Ovary (tissue), 9 donors: ENCODE results near the gene FADS2. TPM values are rescaled to one million over a fixed set of nuclear protein-coding genes. Genes with fewer than 3 reads are reported as not detected.
A peak's percentile ranks its signal among the peaks of the same experiment; 100 is the strongest.

Experiments used
- DNase-seq, 5 donors: peaks; one replicate each; pipeline ENCODE4 v3.0.0-alpha.2; 2019 to 2020
- H3K27ac ChIP-seq, 2 donors: fragments of 200-600 bp; one replicate each; pipeline versions ENCODE4 v1.5.1 to v1.8.0; 2019 to 2022
- H3K27me3 ChIP-seq: fragments of 200-600 bp; one replicate; pipeline ENCODE4 v1.8.0; 2022
- H3K36me3 ChIP-seq: fragments of 200-600 bp; sonication (generic); one replicate; pipeline ENCODE4 v1.5.1; 2019
- H3K4me1 ChIP-seq: one replicate; pipeline ENCODE4 v1.8.1; 2013; ENCODE audit warnings: mild to moderate bottlenecking, moderate library complexity; ENCODE audit not compliant: insufficient read depth
- H3K4me3 ChIP-seq: fragments of 200-600 bp; sonication (generic); one replicate; pipeline ENCODE4 v1.5.1; 2017
- H3K9me3 ChIP-seq, 2 donors: fragments of 200-600 bp in 1 of 2; sonication (generic) in 1 of 2; one replicate each; pipeline versions ENCODE4 v1.5.1 to v1.8.1; 2013 to 2019; ENCODE audit warnings: mild to moderate bottlenecking in 1 of 2, moderate library complexity in 1 of 2
- EP300 ChIP-seq: sonication (generic); formaldehyde crosslinking; IDR thresholded peaks from one replicate; pipeline ENCODE4 v1.6.1; 2017; ENCODE audit warnings: antibody characterized with exemption
- POLR2A ChIP-seq: fragments of 450-650 bp; IDR thresholded peaks from one replicate; pipeline ENCODE4 v1.6.1; 2017; ENCODE audit warnings: antibody characterized with exemption, mild to moderate bottlenecking, moderate library complexity
- WGBS, 3 donors: extraction: QIAGEN DNeasy Blood & Tissue Kit in 1 of 3; methylation state at CpG; one replicate each; pipeline versions ENCODE4 v1.1.5 to v1.1.7; 2013 to 2017; 5-methylcytosine and 5-hydroxymethylcytosine counted together
- intact Hi-C, 4 donors: fragments of 100-400 bp; cut with DNase I; formaldehyde crosslinking; loops; one replicate each; pipeline versions ENCODE4 v1.11.0 to v1.15.1; 2022 to 2023
- polyA plus RNA-seq, 2 donors: library from polyadenylated mRNA; stranded (reverse); fragments of 200-250 nt in 1 of 2; fragments of 350-450 nt in 1 of 2; fragmentation: Illumina TruSeq in 1 of 2; extraction: RNeasy Lipid Tissue Mini Kit (QIAGEN cat#74804) in 1 of 2; gene quantifications; one replicate each; pipeline ENCODE4 v1.2.3, GENCODE V29; 2013 to 2014
- total RNA-seq, 7 donors: library from RNA; depleted of rRNA in 2 of 7; stranded (reverse); fragments of >200 nt in 2 of 7; fragmentation: NEBNext Ultra II Directional in 3 of 7; extraction: Animal tissue kit (Norgen Biotek cat#: 25700) in 3 of 7; gene quantifications; one replicate each; pipeline versions ENCODE4 v1.1.0 to v1.2.4, GENCODE V29; 2016 to 2023
- TF ChIP-seq, protein P1 (sequence below), 3 donors: fragments of 450-650 bp in 2 of 3; fragments of 200-600 bp in 1 of 3; IDR thresholded peaks; one replicate each; pipeline versions ENCODE4 v1.5.1 to v1.8.0; 2016 to 2022; ENCODE audit warnings: antibody characterized with exemption in 3 of 3, mild to moderate bottlenecking in 1 of 3
- donor health status: DM: no; HTN: no; CAD: no; lungs with moderate emphysema.
- donor health status: DM: no; HTN: no; CAD: no.
- donor health status: Bipolar disorder and iron deficiency.
- donor health status: DM: yes; HTN: yes; CAD: no.
- donor health status: DM: no; HTN: no; CAD: no.
- donor health status: DM: yes; HTN: yes; CAD: no.

The FADS2 gene
- total and polyA plus RNA-seq, 9 donors, result 6.3 to 298 (median 26.2) TPM

GRCh38 chr11:61907282-61907681 is 79.2 kb downstream of the FADS2 start:
- Histone ChIP-seq H3K27me3 (no peaks in the 10 kb centered on the region), H3K27ac (no peak overlapping the region), H3K9me3 (no peaks in the 10 kb centered on the region), H3K4me1 (peaks cover 39% of the 10 kb centered on the region), H3K36me3 (no peaks in the 10 kb centered on the region), H3K4me3 (no peak overlapping the region)
- no peak for TF ChIP-seq EP300
- no peak for TF ChIP-seq POLR2A
- TF ChIP-seq, protein P1, sequence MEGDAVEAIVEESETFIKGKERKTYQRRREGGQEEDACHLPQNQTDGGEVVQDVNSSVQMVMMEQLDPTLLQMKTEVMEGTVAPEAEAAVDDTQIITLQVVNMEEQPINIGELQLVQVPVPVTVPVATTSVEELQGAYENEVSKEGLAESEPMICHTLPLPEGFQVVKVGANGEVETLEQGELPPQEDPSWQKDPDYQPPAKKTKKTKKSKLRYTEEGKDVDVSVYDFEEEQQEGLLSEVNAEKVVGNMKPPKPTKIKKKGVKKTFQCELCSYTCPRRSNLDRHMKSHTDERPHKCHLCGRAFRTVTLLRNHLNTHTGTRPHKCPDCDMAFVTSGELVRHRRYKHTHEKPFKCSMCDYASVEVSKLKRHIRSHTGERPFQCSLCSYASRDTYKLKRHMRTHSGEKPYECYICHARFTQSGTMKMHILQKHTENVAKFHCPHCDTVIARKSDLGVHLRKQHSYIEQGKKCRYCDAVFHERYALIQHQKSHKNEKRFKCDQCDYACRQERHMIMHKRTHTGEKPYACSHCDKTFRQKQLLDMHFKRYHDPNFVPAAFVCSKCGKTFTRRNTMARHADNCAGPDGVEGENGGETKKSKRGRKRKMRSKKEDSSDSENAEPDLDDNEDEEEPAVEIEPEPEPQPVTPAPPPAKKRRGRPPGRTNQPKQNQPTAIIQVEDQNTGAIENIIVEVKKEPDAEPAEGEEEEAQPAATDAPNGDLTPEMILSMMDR (IDR thresholded peaks at IDR 0.05), result no peak
- DNase-seq, result peak in 1 of 5 donors; percentile 27
- WGBS, 3 donors, result 93 to 94% (median 93%) methylated on average over 18 to 19 of the region's 19 CpGs
- intact Hi-C loops, result no loop called here

DNA sequence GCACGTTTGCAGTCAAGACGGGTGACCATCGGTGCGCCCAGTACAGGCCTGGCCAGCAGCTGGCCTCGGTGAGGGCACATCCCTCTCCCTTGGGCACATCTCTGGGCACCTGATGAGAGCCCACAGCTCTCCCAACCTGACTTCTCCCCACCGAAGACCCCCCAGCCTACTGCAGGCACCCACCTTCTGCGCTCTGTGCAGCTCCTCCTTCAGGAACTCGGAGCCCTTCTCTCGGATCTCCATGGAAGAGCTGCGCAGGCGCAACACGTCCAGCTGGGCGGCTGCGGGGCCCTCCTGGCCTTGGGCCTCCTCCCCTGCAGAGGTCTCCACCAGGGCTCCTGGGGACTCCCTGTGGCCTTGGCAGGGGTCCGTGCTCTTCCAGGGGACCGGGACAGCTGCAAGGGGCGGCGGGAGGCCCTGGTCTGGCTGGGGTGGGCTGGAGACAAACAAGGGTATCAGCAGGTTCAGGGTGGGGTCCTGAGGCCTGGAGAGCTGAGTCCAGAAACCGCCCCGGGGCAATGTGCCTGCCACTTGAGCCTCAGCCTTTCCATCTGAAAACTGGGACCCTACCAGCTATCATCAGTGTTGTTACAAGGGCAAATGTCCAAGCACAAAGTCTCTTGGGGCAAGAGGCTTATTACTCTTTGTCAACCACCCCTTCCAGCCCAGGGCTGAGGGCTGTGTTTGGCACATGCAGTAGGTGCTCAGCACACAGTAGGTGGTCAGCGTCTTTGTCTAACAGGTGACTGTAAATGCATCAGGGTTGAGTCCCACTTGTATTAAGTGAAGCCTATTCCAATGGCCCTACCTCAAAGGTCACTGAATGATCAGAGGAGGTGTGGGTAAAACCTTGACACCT is 80.0 kb downstream of the FADS2 start:
- H3K9me3 ChIP-seq, result no peaks in the 10 kb centered on the region
- H3K4me1 ChIP-seq, result peaks cover 40% of the 10 kb centered on the region
- no peaks in the 10 kb centered on the region for H3K27me3 ChIP-seq
- peak in 3 of 5 donors; percentile 13 to 36 (median 34) for DNase-seq
- TF ChIP-seq, protein P1 (IDR thresholded peaks at IDR 0.05), result no peak
- TF ChIP-seq EP300, result no peak
- WGBS, 3 donors, result 71 to 83% (median 78%) methylated on average over 21 of the region's 21 CpGs
- no peaks in the 10 kb centered on the region for H3K36me3 ChIP-seq
- H3K27ac ChIP-seq, result peak overlapping the region; percentile 34 to 71
- no peak overlapping the region for H3K4me3 ChIP-seq
- intact Hi-C loops, result no loop called here

DNA sequence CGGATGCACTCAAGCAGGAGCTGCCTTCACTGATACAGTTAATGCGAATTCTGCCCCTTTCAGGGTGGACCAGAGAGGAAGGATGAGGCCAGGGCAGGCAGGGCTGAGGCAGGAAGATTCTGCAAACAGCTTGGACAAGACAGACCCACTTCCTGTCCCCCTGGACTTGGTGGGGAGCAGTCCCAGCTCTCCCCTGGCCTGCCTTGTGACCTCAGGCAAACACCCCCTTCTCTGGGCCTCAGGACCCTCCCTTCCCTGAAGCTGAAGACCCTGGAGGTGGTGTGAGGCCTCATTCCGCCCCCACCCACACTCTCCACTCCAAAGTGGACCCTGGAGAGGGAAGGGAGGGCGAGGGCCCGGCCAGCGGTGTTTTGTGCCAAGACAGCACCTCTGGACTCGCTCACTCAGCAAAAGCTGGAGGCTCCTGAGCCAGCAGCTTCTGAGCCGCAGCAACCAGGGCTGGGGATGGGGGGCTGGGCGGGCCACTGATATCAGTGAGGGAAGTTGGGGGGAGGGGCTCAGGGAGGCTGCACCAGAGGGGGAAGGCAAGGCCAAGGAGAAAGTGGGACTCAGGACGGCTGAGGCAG is 80.7 kb downstream of the FADS2 start:
- peak; percentile 69 to 90 (median 89) for DNase-seq
- Histone ChIP-seq H3K27ac (peak overlapping the region; percentile 34 to 71), H3K4me1 (peaks cover 43% of the 10 kb centered on the region), H3K27me3 (no peaks in the 10 kb centered on the region), H3K36me3 (no peaks in the 10 kb centered on the region), H3K4me3 (no peak overlapping the region), H3K9me3 (no peaks in the 10 kb centered on the region)
- WGBS, 3 donors, result 21 to 36% (median 22%) methylated on average over 10 of the region's 10 CpGs
- intact Hi-C loops, result no loop called here
- TF ChIP-seq, protein P1 (IDR thresholded peaks at IDR 0.05), result no peak
- no peak for TF ChIP-seq EP300
- TF ChIP-seq POLR2A, result no peak

GRCh38 chr11:61910187-61911127 is 82.4 kb downstream of the FADS2 start:
- Histone ChIP-seq H3K27me3 (no peaks in the 10 kb centered on the region), H3K4me1 (peaks cover 44% of the 10 kb centered on the region), H3K4me3 (no peak overlapping the region), H3K27ac (peak overlapping the region; percentile 26 to 71), H3K36me3 (no peaks in the 10 kb centered on the region), H3K9me3 (no peaks in the 10 kb centered on the region)
- DNase-seq, result peak; percentile 42 to 58 (median 48)
- WGBS, 3 donors, result 57 to 60% (median 58%) methylated on average over 13 of the region's 13 CpGs
- intact Hi-C loops, result no loop called here
- TF ChIP-seq POLR2A, result no peak
